Measurements from ENCODE around the gene C17orf114.

The C17orf114 gene

DNA sequence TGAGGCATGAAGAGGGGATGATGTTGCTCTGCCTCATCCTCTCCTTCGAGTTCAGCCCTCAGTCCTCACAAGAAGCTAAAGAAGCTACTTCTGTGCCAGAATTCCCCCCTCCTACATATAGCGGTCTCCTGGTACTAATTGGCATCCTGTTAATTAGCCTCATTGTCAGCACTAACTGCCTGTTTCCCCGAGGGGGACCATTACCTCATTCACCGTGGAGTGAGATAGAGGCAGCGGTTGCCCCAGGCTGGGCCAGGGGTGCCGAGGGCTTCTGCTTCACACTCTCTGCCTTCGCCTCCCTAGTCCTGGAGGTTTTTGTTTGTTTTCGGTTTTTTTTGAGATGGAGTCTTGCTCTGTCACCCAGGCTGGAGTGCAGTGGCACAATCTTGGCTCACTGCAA, 25.3 kb upstream of the C17orf114 start:
- DNase-seq = no peak
- Histone ChIP-seq H3K36me3 (peaks cover 0 to 21% (median 0%) of the 10 kb centered on the region in 3 donors), H3K27me3 (no peaks in the 10 kb centered on the region), H3K4me1 (no peaks in the 10 kb centered on the region), H3K4me3 (no peak overlapping the region), H3K9me3 (no peaks in the 10 kb centered on the region), H3K27ac (no peak overlapping the region)
- WGBS, 2 donors = 60 to 81% methylated on average over 5 to 8 of the region's 8 CpGs
- TF ChIP-seq, protein P1, sequence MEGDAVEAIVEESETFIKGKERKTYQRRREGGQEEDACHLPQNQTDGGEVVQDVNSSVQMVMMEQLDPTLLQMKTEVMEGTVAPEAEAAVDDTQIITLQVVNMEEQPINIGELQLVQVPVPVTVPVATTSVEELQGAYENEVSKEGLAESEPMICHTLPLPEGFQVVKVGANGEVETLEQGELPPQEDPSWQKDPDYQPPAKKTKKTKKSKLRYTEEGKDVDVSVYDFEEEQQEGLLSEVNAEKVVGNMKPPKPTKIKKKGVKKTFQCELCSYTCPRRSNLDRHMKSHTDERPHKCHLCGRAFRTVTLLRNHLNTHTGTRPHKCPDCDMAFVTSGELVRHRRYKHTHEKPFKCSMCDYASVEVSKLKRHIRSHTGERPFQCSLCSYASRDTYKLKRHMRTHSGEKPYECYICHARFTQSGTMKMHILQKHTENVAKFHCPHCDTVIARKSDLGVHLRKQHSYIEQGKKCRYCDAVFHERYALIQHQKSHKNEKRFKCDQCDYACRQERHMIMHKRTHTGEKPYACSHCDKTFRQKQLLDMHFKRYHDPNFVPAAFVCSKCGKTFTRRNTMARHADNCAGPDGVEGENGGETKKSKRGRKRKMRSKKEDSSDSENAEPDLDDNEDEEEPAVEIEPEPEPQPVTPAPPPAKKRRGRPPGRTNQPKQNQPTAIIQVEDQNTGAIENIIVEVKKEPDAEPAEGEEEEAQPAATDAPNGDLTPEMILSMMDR (IDR thresholded peaks at IDR 0.05) = no peak
- no peak for TF ChIP-seq POLR2A (IDR thresholded peaks at IDR 0.05)
- intact Hi-C loops (cut with DNase I) = no loop called here

DNA sequence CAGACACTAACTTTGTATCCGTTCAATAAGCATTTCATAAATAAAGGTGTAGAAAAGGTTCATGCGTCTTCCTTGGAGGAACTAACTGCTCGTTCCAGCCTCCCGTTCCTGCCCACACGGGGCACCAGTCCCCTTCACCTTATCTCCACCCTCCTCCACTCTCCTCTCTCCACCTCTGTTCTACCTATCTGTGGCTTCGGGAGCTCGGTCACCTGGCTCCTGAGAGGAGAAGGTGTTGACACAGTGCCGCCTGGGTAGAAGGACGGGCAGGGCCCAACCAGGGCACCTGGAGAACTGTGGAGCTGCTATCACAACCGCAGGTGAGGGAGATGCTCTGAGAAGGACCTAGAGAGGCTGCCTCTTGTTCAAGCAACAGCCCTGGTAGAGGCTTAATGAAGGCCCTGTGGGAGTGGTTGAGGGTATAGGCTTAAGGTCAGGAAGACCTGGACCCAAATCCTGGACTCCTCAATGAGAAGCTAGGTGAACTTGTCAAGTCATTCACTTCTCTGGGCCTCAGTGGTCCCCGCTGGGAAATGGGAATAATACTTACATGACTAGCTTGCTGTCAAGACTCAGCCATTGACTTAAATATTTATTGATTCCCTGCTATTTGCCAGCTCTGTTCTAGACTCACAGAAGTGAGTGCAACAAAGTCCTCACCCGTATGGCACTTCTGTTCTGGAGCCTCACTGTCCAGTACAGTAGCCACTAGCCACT, 21.4 kb upstream of the C17orf114 start:
- intact Hi-C loops (cut with DNase I) = no loop called here
- Histone ChIP-seq H3K4me3 (no peak overlapping the region), H3K36me3 (peaks cover 5 to 60% (median 6%) of the 10 kb centered on the region in 3 donors), H3K27me3 (no peaks in the 10 kb centered on the region), H3K4me1 (peaks cover 0 to 5% (median 0%) of the 10 kb centered on the region in 3 donors), H3K27ac (no peak overlapping the region), H3K9me3 (no peaks in the 10 kb centered on the region)
- TF ChIP-seq, protein P1 (IDR thresholded peaks at IDR 0.05) = no peak
- no peak for TF ChIP-seq POLR2A (IDR thresholded peaks at IDR 0.05)
- no peak for DNase-seq
- WGBS, 2 donors = 66% methylated on average over 8 to 10 of the region's 12 CpGs

DNA sequence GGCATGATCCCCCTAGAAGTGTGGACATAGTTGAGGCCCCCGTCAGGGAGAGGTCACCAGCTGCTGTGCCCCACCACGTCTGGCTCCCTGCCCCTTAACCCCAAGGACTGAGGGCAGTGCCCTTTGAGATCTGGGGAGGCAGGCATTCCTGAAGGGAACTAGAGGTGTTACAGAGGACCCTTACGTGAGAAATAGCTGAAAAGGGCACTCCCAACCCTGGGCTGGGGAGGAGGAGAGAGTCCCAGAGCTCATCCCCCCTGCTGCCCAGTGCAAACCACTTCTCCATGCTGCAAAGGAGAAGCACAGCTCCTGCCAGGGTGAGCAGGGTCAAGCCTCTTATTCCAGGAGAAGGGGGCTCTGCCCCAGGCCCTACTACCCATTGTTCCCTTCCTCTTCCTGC, 20.7 kb upstream of the C17orf114 start:
- Histone ChIP-seq H3K27me3 (no peaks in the 10 kb centered on the region), H3K27ac (no peak overlapping the region), H3K9me3 (no peaks in the 10 kb centered on the region), H3K4me3 (no peak overlapping the region), H3K36me3 (peaks cover 5 to 67% (median 6%) of the 10 kb centered on the region in 3 donors), H3K4me1 (peaks cover 0 to 5% (median 0%) of the 10 kb centered on the region in 3 donors)
- intact Hi-C loops (cut with DNase I) = no loop called here
- DNase-seq = no peak
- WGBS, 2 donors = 69 to 80% methylated on average over 1 to 3 of the region's 3 CpGs
- TF ChIP-seq, protein P1 (IDR thresholded peaks at IDR 0.05) = no peak
- no peak for TF ChIP-seq POLR2A (IDR thresholded peaks at IDR 0.05)

DNA sequence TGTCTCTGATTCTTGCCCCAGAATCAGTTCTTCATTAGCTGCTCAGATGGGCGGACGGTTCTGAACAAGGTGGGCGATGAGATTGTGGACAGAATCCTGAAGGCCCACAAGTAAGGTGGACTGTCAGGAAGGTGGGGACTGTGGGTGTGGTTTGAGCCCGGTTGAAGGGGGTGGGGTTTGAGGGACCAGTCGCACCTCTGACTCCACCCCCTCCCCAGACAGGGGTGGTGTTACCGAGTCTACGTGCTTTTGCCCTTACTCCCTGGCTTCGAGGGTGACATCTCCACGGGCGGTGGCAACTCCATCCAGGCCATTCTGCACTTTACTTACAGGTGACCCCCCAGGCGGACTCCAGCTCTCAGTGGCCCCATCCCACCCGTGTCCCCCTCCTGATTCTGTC, 16.1 kb upstream of the C17orf114 start:
- no peaks in the 10 kb centered on the region for H3K27me3 ChIP-seq
- 40 to 77% methylated on average over 1 to 12 of the region's 12 CpGs for WGBS, 2 donors

DNA sequence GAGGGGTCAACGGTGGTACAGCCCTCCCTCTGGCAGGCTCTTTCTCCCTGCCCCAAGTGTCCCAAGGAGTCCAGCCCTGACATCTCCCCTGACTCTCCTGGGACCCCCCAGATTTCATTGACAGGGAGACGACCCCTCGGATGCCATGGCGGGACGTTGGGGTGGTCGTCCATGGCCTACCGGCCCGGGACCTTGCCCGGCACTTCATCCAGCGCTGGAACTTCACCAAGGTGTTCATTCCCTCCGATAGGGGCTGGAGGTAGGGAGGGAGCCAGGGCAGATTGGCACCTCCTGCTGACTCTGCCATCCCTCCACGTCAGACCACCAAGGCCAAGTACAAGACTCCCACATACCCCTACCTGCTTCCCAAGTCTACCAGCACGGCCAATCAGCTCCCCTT, 14.7 kb upstream of the C17orf114 start:
- Histone ChIP-seq H3K9me3 (no peaks in the 10 kb centered on the region), H3K27ac (no peak overlapping the region), H3K27me3 (no peaks in the 10 kb centered on the region), H3K4me3 (no peak overlapping the region), H3K36me3 (peaks cover 28 to 84% (median 32%) of the 10 kb centered on the region in 3 donors), H3K4me1 (peaks cover 0 to 16% (median 0%) of the 10 kb centered on the region in 3 donors)
- 93% methylated on average over 7 of the region's 13 CpGs; no CpG with 5 or more reads in 1 of the 2 donors for WGBS, 2 donors
- no peak for TF ChIP-seq POLR2A (IDR thresholded peaks at IDR 0.05)
- TF ChIP-seq, protein P1 (IDR thresholded peaks at IDR 0.05) = no peak
- intact Hi-C loops (cut with DNase I) = no loop called here
- DNase-seq = no peak

More for the DNA sequence above, 16.1 kb upstream of the C17orf114 start:
- TF ChIP-seq POLR2A (IDR thresholded peaks at IDR 0.05) = no peak
- TF ChIP-seq, protein P1 (IDR thresholded peaks at IDR 0.05) = no peak
- Histone ChIP-seq H3K4me3 (no peak overlapping the region), H3K27ac (no peak overlapping the region), H3K36me3 (peaks cover 28 to 96% (median 32%) of the 10 kb centered on the region in 3 donors), H3K4me1 (peaks cover 0 to 7% (median 0%) of the 10 kb centered on the region in 3 donors), H3K9me3 (no peaks in the 10 kb centered on the region)
- intact Hi-C loops (cut with DNase I) = no loop called here
- DNase-seq = no peak
